GM12878 (cell line): ENCODE results near the gene DLG4. TPM values are rescaled to one million over a fixed set of nuclear protein-coding genes. Genes with fewer than 3 reads are reported as not detected.

ENCODE experiments used
- ATF3 ChIP-seq: IDR thresholded peaks from 2 replicates; pipeline ENCODE4 v1.6.1; 2011; ENCODE audit warnings: low read depth, mild to moderate bottlenecking, low read length, moderate library complexity, borderline replicate concordance; ENCODE audit errors: extremely low read depth
- BCL3 ChIP-seq: IDR thresholded peaks from 2 replicates; pipeline ENCODE4 v1.6.1; 2011; ENCODE audit warnings: borderline replicate concordance, low read depth, mild to moderate bottlenecking, moderate library complexity, low read length; ENCODE audit not compliant: insufficient read depth, poor library complexity, severe bottlenecking
- CBX5 ChIP-seq: sonication (generic); IDR thresholded peaks from 2 replicates; pipeline ENCODE4 v1.6.1; 2016; ENCODE audit warnings: low read depth, moderate library complexity, mild to moderate bottlenecking, inconsistent platforms
- CHD2 ChIP-seq: IDR thresholded peaks from 2 replicates; pipeline ENCODE4 v1.6.1; 2011; ENCODE audit warnings: low read depth, low read length, improper control_type of control experiment, borderline replicate concordance
- DPF2 ChIP-seq: fragments of 450-650 bp; IDR thresholded peaks from 2 replicates; pipeline ENCODE4 v1.6.1; 2017; ENCODE audit warnings: mild to moderate bottlenecking
- IKZF2 ChIP-seq, 2 experiments: fragments of 450-650 bp; IDR thresholded peaks; 2 replicates each; pipeline ENCODE4 v1.6.1; 2017; ENCODE audit warnings: mild to moderate bottlenecking in 2 of 2, moderate library complexity in 2 of 2
- JUNB ChIP-seq: IDR thresholded peaks from 2 replicates; pipeline ENCODE4 v1.6.1; 2016; ENCODE audit warnings: antibody characterized with exemption, mild to moderate bottlenecking
- LARP7 ChIP-seq: fragments of 450-650 bp; IDR thresholded peaks from 2 replicates; pipeline ENCODE4 v1.6.1; 2017; ENCODE audit warnings: mild to moderate bottlenecking
- MXI1 ChIP-seq: fragments of 150-350 bp; IDR thresholded peaks from 2 replicates; pipeline ENCODE4 v1.6.1; 2011; ENCODE audit warnings: low read depth, mild to moderate bottlenecking, inconsistent platforms, low read length, improper control_type of control experiment
- NKRF ChIP-seq: fragments of 450-650 bp; conservative IDR thresholded peaks from 2 replicates; pipeline ENCODE4 v1.6.1; 2017; ENCODE audit warnings: mild to moderate bottlenecking, moderate library complexity
- POLR2A ChIP-seq: IDR thresholded peaks from 2 replicates; pipeline ENCODE4 v1.6.1; 2011; ENCODE audit warnings: low read depth, mild to moderate bottlenecking, low read length
- RELA ChIP-seq: fragments of 450-650 bp; IDR thresholded peaks from 2 replicates; pipeline ENCODE4 v1.8.0; 2014; ENCODE audit warnings: borderline replicate concordance; ENCODE audit not compliant: partially characterized antibody
- TARDBP ChIP-seq: IDR thresholded peaks from 2 replicates; pipeline ENCODE4 v1.6.1; 2016; ENCODE audit warnings: borderline replicate concordance
- ZBTB40 ChIP-seq: fragments of 450-650 bp; IDR thresholded peaks from 2 replicates; pipeline ENCODE4 v1.6.1; 2016; ENCODE audit warnings: mild to moderate bottlenecking, moderate library complexity, borderline replicate concordance
- ZNF217 ChIP-seq: fragments of 450-650 bp; IDR thresholded peaks from 2 replicates; pipeline ENCODE4 v1.6.1; 2017; ENCODE audit warnings: antibody characterized with exemption, mild to moderate bottlenecking
- ZNF24 ChIP-seq: fragments of 450-650 bp; IDR thresholded peaks from 2 replicates; pipeline ENCODE4 v1.6.1; 2017; ENCODE audit warnings: antibody characterized with exemption, mild to moderate bottlenecking
- polyA plus RNA-seq, 11 experiments: library from polyadenylated mRNA; depleted of rRNA in 4 of 11; unstranded in 6 of 11; stranded (reverse) in 5 of 11; fragments of >200 nt; fragmentation: Nextera tagmentation in 4 of 11; fragmentation: Illumina TruSeq in 1 of 11; extraction: Ambion mirVana in 4 of 11; extraction: Trizol in 1 of 11; gene quantifications; 1 replicate in 1 of 11; 2 replicates in 10 of 11; pipeline versions ENCODE4 v1.2.1 to v1.2.3, GENCODE V29; 2011 to 2016; ENCODE audit warnings: inconsistent platforms in 2 of 11, missing spikeins in 2 of 11, low read depth in 1 of 11
- total RNA-seq, 4 experiments: library from RNA; depleted of rRNA in 3 of 4; stranded (reverse); fragments of >200 nt in 3 of 4; fragmentation: Illumina TruSeq in 1 of 4; extraction: Trizol in 1 of 4; gene quantifications; 2 replicates each; pipeline versions ENCODE4 v1.2.1 to v1.2.3, GENCODE V29; 2013 to 2021
- TF ChIP-seq, protein P1 (sequence below): fragments of 450-650 bp; IDR thresholded peaks from 2 replicates; pipeline ENCODE4 v1.6.1; 2017; ENCODE audit warnings: mild to moderate bottlenecking, moderate library complexity

Gene DLG4
- total and polyA plus RNA-seq, 10 of the 15 experiments (the other 5 are each of a cell fraction or from before 2014, with no cell fraction given): 0.07 to 4.1 (median 1.3) TPM

GRCh38 chr17:7241783-7242716 is 22.4 kb upstream of the DLG4 start, which contains the start of gene GABARAP (continued):
- TF ChIP-seq ZBTB40 (0 out of 2 replicates have a peak, but pooled peaks have one; percentile 4), CHD2 (peak; percentile 85), ATF3 (0 out of 2 replicates have a peak, but pooled peaks have one; percentile 22), IKZF2 (IDR thresholded peaks at IDR 0.05) (peak; percentile 19 to 58; a peak in 3 of 4 replicates), TARDBP (no peak), JUNB (no peak; the same call in 1 of the 2 replicates), NKRF (peak; percentile 90), BCL3 (peak; percentile 63), ZNF24 (peak; percentile 66), LARP7 (peak; percentile 81), RELA (no peak), MXI1 (no peak), CBX5 (no peak), DPF2 (0 out of 2 replicates have a peak, but pooled peaks have one; percentile 68), ZNF217 (peak; percentile 97), POLR2A (peak; percentile 53)
- TF ChIP-seq, protein P1, sequence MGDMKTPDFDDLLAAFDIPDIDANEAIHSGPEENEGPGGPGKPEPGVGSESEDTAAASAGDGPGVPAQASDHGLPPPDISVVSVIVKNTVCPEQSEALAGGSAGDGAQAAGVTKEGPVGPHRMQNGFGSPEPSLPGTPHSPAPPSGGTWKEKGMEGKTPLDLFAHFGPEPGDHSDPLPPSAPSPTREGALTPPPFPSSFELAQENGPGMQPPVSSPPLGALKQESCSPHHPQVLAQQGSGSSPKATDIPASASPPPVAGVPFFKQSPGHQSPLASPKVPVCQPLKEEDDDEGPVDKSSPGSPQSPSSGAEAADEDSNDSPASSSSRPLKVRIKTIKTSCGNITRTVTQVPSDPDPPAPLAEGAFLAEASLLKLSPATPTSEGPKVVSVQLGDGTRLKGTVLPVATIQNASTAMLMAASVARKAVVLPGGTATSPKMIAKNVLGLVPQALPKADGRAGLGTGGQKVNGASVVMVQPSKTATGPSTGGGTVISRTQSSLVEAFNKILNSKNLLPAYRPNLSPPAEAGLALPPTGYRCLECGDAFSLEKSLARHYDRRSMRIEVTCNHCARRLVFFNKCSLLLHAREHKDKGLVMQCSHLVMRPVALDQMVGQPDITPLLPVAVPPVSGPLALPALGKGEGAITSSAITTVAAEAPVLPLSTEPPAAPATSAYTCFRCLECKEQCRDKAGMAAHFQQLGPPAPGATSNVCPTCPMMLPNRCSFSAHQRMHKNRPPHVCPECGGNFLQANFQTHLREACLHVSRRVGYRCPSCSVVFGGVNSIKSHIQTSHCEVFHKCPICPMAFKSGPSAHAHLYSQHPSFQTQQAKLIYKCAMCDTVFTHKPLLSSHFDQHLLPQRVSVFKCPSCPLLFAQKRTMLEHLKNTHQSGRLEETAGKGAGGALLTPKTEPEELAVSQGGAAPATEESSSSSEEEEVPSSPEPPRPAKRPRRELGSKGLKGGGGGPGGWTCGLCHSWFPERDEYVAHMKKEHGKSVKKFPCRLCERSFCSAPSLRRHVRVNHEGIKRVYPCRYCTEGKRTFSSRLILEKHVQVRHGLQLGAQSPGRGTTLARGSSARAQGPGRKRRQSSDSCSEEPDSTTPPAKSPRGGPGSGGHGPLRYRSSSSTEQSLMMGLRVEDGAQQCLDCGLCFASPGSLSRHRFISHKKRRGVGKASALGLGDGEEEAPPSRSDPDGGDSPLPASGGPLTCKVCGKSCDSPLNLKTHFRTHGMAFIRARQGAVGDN: 0 out of 2 replicates have a peak, but pooled peaks have one; percentile 35
